ENCODE data around the gene ZMAT2.
A peak's percentile ranks its signal among the peaks of the same experiment; 100 is the strongest.
"Not testable (repeated sequence)": the region's sequence is repeated elsewhere in the genome, so short reads cannot be mapped to it uniquely, and the experiment has no call there.

Gene ZMAT2

DNA sequence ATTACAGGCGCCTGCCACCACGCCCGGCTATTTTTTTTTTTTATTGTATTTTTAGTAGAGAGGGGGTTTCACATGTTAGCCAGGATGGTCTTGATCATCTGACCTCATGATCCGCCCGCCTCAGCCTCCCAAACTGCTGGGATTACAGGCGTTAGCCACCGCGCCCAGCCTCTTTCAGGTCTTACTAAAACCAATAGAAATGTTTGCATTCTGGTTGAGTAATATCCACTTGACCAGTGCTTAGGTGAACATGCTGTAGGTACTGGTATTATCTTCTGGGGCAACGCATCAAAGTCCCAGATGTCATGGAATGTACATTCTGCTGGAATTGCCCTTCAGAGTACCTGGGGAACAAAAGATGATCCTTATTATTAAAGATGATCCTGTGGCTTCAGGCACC is 8.5 kb downstream of the ZMAT2 start:
- not testable (repeated sequence) for DNase-seq (ENCODE audit: low spot score)

DNA sequence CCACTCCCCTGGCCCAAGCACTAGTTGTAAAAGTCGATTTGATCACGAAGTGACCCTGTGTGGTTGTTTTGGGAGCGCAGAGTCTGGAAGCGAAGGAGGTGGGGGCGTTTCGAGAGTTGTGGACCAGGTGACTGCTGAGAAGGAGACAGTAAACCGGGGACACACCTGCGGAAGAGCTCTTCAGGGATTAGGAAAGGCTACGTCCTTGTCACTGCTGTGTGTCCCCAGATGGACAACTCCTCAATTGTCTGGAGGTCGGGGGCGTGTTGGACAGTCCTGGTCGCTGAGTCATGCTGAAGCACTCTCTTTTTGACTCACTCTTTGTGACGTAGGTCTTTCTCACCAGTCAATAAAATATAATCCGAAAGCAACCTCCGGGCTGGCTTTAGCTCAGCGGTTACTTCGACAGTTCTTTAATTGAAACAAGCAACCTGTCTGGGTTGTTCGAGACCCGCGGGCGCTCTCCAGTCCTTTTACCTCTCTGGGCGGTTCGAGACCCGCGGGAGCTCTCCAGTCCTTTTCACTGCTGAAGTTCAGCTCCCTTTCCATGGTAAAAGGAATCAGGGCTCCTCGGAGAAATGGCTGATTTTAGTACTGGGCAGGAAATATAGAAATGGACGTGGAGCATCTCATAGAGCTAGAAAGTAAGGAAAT is 10.8 kb downstream of the ZMAT2 start:
- peak; percentile 92 for DNase-seq (ENCODE audit: low spot score)

DNA sequence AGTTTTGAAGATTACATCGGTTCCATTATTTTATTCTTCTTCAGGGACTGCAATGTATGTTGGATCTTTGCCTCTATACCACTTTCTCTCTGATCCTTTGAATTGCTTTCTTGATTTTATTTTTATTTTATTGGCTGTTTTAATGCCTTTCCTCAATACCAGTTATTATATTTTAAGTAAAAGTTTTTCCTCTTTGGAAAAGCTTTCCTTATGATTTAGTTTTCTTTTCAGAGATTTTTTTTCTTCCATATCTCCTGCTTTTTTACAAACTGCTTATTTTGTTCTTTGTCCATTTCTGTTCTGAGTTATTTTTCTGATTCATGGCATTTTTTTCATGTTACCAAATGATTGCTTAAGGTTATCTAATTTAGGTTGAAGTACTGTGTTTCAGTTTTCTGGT is 11.5 kb downstream of the ZMAT2 start:
- DNase-seq (ENCODE audit: low spot score), result no peak

DNA sequence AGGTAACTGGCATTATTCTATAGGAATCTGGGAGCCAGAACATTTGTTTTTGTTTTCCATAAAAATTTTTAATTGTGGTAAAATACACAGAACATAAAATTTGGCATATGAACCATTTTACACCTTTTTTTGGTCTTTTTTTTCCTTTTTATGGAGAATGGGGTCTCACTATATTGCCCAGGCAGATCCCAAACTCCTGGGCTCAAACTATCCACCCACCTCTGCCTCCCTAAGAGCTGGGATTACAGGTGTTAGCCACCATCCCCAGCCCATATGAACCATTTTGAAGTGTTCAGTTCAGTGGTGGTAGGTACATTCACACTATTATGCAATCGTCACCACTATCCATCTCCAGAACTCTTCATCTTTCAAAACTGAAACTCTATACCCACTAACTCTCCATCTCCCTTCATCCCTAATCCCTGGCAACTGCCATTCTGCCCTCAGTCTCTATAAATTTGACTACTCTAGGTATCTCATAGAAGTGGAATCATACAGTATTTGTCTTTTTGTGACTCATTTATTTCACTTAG is 13.4 kb downstream of the ZMAT2 start:
- no peak for DNase-seq (ENCODE audit: low spot score)

DNA sequence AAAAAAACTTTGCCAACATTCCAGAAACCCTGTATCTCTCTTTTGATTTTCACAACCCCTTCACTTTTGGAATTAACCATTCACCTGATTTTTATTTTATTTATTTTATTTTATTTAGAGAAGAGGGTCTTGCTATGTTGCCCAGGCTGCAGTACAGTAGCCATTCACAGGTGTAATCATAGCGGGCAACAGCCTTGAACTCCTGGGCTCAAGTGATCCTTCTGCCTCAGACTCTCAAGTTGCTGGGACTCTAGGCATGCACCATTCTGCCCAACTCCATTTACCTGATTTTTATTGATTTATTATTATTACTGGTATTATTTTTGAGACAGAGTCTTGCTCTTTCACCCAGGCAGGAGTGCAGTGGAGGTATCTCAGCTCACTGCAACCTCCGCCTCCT is 16.0 kb downstream of the ZMAT2 start:
- not testable (repeated sequence) for DNase-seq (ENCODE audit: low spot score)

DNA sequence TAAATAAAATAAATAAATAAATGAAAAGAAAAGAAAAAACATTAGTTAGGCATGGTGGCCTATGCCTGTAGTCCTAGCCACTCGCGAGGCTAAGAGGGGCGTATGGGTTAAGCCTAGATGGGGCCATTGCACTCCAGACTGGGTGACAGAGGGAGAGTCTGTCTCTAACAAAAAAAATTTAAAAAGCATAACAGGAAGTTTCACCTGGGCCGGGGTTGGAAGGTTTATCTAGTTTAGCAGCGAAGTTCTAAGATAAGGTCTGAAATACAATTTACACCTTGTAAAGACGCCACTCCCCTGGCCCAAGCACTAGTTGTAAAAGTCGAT is 18.0 kb downstream of the ZMAT2 start:
- no peak for DNase-seq (ENCODE audit: low spot score)

DNA sequence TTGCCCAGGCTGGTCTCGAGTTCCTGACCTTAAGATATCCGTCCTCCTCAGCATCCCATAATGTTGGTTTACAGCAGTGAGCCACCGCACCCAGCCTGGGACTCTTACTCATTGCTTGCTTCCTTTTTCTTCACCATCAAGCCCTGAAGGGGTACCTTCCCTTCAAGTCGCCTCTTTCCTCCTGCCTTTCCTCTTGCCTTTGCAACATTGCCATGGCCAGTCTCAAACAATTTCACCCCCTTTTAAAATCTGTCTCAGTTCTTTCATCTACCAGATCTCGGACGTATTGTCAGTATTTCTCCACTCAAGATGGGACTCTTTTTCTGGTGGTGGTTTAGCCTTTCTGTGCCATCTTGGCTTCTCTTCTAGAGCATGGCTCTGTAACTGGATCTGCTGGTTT is 20.5 kb downstream of the ZMAT2 start:
- DNase-seq (ENCODE audit: low spot score), result not testable (repeated sequence)

DNA sequence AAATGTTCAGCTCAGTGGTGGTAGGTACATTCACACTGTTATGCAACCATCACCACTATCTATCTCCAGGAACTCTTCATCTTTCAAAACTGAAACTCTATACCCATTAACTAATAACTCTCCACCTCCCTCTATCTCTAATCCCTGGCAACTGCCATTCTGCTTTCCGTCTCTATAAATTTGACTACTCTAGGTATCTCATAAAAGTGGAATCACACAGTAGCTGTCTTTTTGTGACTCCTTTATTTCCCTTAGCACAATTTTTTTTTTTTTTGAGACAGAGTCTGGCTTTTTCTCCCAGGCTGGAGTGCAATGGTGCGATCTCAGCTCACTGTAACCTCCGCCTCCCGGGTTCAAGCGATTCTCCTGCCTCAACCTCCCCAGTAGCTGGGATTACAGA is 21.1 kb downstream of the ZMAT2 start:
- DNase-seq (ENCODE audit: low spot score), result not testable (repeated sequence)

DNA sequence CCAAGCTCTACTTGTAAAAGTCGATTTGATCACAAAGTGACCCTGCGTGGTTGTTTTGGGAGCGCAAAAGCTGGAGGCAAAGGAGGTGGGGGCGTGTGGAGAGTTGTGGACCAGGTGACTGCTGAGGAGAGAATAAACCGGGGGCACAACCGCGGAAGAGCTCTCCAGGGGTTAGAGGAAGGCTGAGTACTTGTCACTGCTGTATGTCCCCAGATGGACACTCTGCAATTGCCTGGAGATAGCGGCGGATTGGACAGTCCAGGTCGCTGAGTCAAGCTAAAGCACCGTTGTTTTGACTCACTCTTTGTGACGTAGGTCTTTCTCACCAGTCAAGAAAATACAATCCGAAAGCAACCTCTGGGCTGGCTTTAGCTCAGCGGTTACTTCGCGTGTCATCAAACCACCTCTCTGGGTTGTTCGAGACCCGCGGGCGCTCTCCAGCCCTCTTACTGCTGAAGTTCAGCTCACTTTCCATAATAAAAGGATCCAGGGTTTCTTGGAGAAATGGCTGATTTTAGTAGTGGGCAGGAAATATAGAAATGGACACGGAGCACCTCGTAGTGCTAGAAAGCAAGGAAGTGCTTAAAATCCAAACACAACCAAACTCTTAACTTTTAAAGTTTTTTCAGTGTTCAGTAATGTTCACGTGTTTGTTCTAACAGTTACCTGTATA is 25.7 kb downstream of the ZMAT2 start:
- peak; percentile 76 for DNase-seq (ENCODE audit: low spot score)

DNA sequence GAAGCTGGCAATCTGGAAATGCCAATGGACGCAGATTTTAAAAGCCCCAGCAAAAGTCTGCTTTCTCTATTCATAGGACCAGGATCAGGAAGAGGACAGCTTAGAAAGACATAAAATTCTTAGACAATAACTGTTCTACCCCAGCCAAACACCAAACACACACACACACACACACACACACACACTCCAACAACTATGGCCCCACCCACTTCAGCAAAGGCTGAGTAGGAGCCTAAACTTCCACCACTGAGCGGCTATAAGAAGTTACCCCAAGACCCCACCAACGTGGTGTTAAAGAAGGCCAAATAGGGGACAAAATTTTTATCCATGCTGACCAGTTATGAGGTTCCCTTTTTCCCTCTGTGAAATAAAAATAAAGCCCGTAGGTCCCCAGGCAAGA is 32.9 kb downstream of the ZMAT2 start:
- no peak for DNase-seq (ENCODE audit: low spot score)

DNA sequence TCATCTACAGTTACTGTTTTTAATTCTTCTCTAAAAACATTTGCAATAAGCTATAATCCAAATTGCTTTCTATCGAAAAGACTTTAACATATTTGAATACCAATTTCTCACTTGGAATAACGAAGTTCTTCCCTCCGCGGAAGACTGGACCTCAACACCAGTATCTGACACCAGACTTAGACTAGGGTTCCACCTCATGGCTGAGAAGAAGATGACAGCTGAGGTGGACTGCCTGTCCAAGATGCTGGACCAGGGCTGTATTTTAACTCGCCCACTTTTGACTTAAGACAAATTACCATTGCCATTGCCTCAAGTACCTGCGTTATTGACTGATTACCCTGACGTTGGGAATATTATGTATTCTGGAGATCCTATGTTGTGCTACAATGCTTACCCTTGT is 34.1 kb downstream of the ZMAT2 start:
- no peak for DNase-seq (ENCODE audit: low spot score)

DNA sequence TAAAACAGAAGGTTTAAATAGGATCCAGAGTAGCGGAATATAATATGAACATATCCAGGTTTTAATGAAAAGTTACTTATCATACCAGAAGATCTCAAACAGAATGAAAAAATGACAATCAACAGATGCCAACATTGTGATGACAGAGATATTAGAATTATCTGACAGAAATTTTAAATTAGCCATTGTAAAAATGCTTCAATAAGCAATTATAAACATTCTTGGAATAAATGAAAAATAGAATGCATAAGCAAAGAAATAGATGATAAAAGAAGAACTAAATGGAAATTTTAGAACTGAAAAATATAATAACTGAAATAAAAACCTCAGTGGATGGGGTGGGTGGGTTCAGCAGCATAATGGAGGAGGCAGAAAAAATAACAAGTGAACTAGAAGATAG is 37.2 kb downstream of the ZMAT2 start:
- no peak for DNase-seq (ENCODE audit: low spot score)

DNA sequence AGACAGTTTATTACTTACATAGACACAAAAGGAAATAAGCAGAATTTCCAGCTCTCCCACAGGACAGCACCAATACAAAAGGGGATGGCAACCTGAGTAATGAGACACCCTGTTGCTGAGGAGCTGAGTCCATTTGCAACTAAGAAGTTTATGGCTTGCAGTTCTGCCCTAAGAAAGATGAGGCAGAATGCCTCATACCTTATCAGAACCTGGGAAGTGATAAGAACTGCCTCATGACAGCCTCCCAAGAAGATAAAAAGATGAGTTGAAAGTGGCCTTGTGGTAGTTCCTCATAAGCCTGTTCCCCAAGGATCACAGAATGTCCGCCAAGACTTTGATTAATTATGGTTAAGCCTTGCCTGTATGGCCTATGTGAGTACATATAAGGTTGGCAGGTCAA is 41.7 kb downstream of the ZMAT2 start:
- no peak for DNase-seq (ENCODE audit: low spot score)

DNA sequence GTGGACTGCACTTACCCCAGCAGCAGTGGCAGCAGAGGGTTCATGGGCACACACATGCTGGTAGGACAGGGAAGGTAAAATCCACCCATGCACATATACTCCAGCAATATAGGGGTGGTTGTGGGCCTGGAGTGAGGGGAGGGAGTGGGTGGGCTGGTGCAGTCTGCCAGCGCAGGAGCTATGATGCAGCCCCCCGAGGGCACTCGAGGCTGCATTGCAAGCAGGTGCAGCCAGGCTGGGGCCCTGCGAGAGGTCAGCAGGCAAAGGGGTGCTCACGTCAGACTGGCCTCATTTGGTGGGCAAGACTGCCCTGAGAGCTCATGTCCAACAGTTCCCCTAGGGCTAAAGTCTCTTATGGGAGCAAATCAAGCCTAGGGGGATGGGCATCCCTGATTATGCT is 53.3 kb downstream of the ZMAT2 start:
- no peak for DNase-seq (ENCODE audit: low spot score)
